Heart left ventricle (tissue), 13 donors: Measurements from ENCODE around the gene SULT1C3.

Experiments
- CTCF ChIP-seq, 12 donors: fragments of 200-600 bp; sonication (generic) in 4 of 12; IDR thresholded peaks; one replicate each; pipeline versions ENCODE4 v1.5.0 to v1.8.0; 2018 to 2022; ENCODE audit warnings: antibody characterized with exemption in 12 of 12, mild to moderate bottlenecking in 5 of 12
- POLR2A ChIP-seq, 2 donors: fragments of 450-650 bp; IDR thresholded peaks; one replicate each; pipeline ENCODE4 v1.6.1; 2017; ENCODE audit warnings: antibody characterized with exemption in 2 of 2, mild to moderate bottlenecking in 2 of 2, moderate library complexity in 2 of 2
- donor health status: ischemic (EF 13 %, LVEDD 7.1; RV severe dilation, severe dysfunction).
- donor health status: DM: no; HTN: yes; CAD: no.
- donor health status: DM: no; HTN: no; CAD: no.
- donor health status: ischemic (EF 25% LVEDD 6.9; RV normal size, moderate dysfunction).
- donor health status: ischemic (EF 25% LVEDD 5.7; RV mildly dilated, moderate dysfunction).
- donor health status: ischemic (EF 35%, LVEDD 5.7; RV mildly dilated, moderate dysfunction).
- donor health status: nonischemic (EF 11% LVEDD 7.7; RV severe dilation, severe dysfunction).
- donor health status: DM: yes; HTN: yes; CAD: no.
- donor health status: PGD.
- donor health status: ischemic (EF 29% LVEDD 5.4; RV normal size, mild dysfunction).
- donor health status: nonischemic (EF 23%, LVEDD 6.1; RV moderate dilation, normal function).

DNA sequence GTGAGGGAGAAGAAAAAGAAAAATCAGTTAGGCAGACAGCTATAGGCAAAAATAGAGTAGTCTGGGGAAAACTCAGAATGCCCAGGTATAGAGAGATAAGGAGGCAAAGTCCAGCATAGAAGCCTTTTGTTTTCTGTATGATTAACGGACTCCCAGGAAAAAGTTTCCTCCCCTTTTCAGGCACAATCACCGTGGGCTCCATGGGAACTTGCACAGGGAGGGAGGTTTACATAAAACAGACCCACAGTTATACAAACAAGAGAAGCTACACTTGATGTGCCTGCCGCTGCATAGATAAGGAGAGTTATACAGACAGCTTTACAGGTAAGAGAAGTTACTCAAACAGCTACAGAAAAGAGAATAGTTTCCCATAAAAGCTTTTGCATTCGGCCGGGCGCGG, 39.2 kb upstream of the SULT1C3 start:
- TF ChIP-seq CTCF (IDR thresholded peaks at IDR 0.05) = no peak
- TF ChIP-seq POLR2A (IDR thresholded peaks at IDR 0.05) = no peak
